ENCODE results near the gene OSBPL9.

GRCh38 chr1:51758310-51758709 lies 141.4 kb downstream of the OSBPL9 start:
- TF ChIP-seq, protein P1, sequence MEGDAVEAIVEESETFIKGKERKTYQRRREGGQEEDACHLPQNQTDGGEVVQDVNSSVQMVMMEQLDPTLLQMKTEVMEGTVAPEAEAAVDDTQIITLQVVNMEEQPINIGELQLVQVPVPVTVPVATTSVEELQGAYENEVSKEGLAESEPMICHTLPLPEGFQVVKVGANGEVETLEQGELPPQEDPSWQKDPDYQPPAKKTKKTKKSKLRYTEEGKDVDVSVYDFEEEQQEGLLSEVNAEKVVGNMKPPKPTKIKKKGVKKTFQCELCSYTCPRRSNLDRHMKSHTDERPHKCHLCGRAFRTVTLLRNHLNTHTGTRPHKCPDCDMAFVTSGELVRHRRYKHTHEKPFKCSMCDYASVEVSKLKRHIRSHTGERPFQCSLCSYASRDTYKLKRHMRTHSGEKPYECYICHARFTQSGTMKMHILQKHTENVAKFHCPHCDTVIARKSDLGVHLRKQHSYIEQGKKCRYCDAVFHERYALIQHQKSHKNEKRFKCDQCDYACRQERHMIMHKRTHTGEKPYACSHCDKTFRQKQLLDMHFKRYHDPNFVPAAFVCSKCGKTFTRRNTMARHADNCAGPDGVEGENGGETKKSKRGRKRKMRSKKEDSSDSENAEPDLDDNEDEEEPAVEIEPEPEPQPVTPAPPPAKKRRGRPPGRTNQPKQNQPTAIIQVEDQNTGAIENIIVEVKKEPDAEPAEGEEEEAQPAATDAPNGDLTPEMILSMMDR (conservative IDR thresholded peaks at IDR 0.05; ENCODE audit: low read depth, low read length) = no peak
- no peak for TF ChIP-seq EZH2 (IDR thresholded peaks at IDR 0.05; ENCODE audit: borderline replicate concordance, low read depth, low read length, poor library complexity, severe bottlenecking)

Measured in A673 (cell line).